Measurements from ENCODE around the gene B3GNT2.

Gene B3GNT2

GRCh38 chr2:62217970-62218369, 22.1 kb downstream of the B3GNT2 start:
- TF ChIP-seq, protein P1, sequence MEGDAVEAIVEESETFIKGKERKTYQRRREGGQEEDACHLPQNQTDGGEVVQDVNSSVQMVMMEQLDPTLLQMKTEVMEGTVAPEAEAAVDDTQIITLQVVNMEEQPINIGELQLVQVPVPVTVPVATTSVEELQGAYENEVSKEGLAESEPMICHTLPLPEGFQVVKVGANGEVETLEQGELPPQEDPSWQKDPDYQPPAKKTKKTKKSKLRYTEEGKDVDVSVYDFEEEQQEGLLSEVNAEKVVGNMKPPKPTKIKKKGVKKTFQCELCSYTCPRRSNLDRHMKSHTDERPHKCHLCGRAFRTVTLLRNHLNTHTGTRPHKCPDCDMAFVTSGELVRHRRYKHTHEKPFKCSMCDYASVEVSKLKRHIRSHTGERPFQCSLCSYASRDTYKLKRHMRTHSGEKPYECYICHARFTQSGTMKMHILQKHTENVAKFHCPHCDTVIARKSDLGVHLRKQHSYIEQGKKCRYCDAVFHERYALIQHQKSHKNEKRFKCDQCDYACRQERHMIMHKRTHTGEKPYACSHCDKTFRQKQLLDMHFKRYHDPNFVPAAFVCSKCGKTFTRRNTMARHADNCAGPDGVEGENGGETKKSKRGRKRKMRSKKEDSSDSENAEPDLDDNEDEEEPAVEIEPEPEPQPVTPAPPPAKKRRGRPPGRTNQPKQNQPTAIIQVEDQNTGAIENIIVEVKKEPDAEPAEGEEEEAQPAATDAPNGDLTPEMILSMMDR (IDR thresholded peaks at IDR 0.05; ENCODE audit: control extremely low read depth, extremely low read depth, low read depth, missing control alignments), result no peak
- no peak for DNase-seq (ENCODE audit: extremely low spot score)

DNA sequence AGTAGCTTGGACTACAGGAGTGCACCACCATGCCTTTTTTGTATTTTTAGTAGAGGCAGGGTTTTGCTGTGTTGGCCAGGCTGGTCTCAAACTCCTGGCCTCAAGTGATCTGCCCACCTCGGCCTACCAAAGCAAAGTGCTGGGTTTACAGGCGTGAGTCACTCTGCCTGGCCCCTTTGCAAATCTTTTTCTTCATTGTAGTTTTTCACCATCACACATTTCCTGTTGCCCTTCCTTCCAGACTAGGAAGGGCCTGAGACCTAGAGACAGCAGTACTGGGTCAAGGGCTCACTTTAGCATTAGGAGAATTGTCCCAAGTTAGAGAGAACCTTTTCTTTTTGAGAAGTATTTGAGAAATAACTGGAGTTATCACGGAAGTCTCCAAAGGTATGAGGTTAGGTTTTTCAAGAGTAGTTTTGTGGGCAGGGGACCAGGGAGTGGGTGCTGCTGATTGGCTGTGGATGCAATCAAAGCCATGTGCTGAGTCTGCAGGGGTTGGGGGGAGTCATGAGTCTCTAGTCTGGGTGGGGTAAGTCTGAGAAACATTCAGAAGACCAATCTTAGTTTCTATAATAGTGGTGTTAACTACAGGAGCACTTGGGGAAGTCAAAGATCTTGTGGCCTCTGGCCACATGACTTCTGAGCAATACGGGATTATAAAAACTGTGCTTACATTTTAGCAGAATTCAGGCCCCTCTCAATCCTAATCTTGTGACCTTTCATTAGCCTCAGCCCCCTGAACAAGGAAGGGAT, 23.7 kb downstream of the B3GNT2 start:
- DNase-seq (ENCODE audit: extremely low spot score), result no peak
- ChIA-PET POLR2A (no interaction called here), CTCF (interaction anchor here (0.8 to 1.8 kb wide), 7 partner anchors 9 to 194 kb away, joined by 3 to 4 read pairs (median 3); no protein-coding TSS in a partner anchor)
- TF ChIP-seq, protein P1 (IDR thresholded peaks at IDR 0.05; ENCODE audit: control extremely low read depth, extremely low read depth, low read depth, missing control alignments), result no peak

More at GRCh38 chr2:62217970-62218369, 22.1 kb downstream of the B3GNT2 start:
- ChIA-PET POLR2A (no interaction called here), CTCF (interaction anchor here (1.2 to 2.1 kb wide), 5 partner anchors 15 to 193 kb away, joined by 3 to 8 read pairs (median 4); no protein-coding TSS in a partner anchor)

DNA sequence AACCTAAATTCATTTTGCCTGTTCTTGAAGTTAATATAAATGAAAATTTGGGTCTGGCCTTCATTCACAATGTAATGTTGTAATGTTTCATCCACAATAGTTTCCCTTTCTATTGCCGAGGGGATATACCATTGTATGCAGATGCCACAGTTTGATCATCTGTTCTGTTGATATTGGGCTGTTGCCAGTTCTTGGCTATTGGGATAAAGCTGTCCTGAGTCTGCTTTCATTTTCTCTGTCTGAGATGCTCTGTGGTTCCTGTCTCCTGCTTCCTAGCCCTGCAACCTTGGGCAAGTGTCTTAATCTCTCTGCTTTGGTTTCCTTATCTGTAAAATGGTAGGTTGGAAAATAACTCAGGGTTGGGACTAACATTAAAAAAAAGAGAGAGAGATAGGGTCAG, 25.2 kb downstream of the B3GNT2 start:
- ChIA-PET POLR2A (no interaction called here), CTCF (interaction anchor here (1.1 kb wide), 1 partner anchor 11 kb away, joined by 3 read pairs; no protein-coding TSS in a partner anchor)
- TF ChIP-seq, protein P1 (IDR thresholded peaks at IDR 0.05; ENCODE audit: control extremely low read depth, extremely low read depth, low read depth, missing control alignments), result no peak
- no peak for DNase-seq (ENCODE audit: extremely low spot score)

DNA sequence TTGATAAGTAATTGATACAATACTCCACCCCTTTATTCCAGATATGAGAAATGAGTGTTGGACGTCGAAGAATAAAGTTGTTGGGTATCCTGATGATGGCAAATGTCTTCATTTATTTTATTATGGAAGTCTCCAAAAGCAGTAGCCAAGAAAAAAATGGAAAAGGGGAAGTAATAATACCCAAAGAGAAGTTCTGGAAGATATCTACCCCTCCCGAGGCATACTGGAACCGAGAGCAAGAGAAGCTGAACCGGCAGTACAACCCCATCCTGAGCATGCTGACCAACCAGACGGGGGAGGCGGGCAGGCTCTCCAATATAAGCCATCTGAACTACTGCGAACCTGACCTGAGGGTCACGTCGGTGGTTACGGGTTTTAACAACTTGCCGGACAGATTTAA, 26.3 kb downstream of the B3GNT2 start:
- ChIA-PET POLR2A (no interaction called here), CTCF (interaction anchor here (1.1 kb wide), 1 partner anchor 10 kb away, joined by 3 read pairs; no protein-coding TSS in a partner anchor)
- TF ChIP-seq, protein P1 (IDR thresholded peaks at IDR 0.05; ENCODE audit: control extremely low read depth, extremely low read depth, low read depth, missing control alignments), result no peak
- DNase-seq (ENCODE audit: extremely low spot score), result no peak

DNA sequence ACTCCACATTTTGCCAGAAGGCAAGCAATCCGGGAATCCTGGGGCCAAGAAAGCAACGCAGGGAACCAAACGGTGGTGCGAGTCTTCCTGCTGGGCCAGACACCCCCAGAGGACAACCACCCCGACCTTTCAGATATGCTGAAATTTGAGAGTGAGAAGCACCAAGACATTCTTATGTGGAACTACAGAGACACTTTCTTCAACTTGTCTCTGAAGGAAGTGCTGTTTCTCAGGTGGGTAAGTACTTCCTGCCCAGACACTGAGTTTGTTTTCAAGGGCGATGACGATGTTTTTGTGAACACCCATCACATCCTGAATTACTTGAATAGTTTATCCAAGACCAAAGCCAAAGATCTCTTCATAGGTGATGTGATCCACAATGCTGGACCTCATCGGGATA, 26.8 kb downstream of the B3GNT2 start:
- CTCF ChIA-PET, result no interaction called here
- POLR2A ChIA-PET, result no interaction called here
- TF ChIP-seq, protein P1 (IDR thresholded peaks at IDR 0.05; ENCODE audit: control extremely low read depth, extremely low read depth, low read depth, missing control alignments), result no peak
- no peak for DNase-seq (ENCODE audit: extremely low spot score)

- CTCF ChIA-PET, result no interaction called here
- no peak for DNase-seq (ENCODE audit: extremely low spot score)
- TF ChIP-seq, protein P1 (IDR thresholded peaks at IDR 0.05; ENCODE audit: control extremely low read depth, extremely low read depth, low read depth, missing control alignments), result no peak
- POLR2A ChIA-PET, result no interaction called here
These were observed 29.1 kb downstream of the B3GNT2 start for GRCh38 chr2:62224976-62225375.
